ENCODE data around the gene GIGYF1. TPM values are rescaled to one million over a fixed set of nuclear protein-coding genes. Genes with fewer than 3 reads are reported as not detected.

The GIGYF1 gene
- total and polyA plus RNA-seq, 2 of the 13 experiments (the other 11 are each of a cell fraction or from before 2014, with no cell fraction given): 7.6 to 16.1 TPM

DNA sequence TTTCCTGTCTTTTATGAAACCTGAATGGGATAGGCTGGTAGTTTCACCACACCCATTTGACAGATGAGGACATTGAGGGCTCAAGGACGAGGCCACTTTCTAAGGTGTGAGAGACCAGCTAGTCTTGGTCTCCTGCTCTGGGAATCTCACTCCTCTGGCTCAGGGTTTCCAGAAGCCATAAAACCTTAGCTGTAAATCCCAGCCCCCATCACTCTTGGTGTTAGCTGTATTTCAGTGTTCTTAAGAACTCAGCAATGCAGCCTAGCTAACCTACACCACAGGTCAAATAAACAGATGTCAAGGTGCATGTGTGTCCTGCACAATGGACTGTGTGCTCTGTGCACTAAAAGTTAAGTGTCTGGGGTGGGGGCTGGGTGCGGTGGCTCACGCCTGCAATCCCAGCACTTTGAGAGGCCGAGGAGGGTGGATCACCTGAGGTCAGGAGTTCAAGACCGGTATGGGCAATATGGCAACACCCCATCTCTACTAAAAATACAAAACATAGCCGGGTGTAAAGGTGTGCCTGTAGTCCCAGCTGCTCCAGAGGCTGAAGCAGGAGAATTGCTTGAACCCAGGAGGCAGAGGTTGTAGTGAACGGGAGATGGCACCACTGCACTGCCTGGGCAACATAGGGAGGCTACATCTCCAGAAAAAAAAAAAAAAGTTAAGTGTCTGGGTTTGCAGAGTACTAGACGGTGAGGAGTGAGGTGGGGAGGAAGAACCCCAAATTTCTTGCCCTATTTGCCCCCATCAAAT, 25.7 kb upstream of the GIGYF1 start (continued):
- TF ChIP-seq MXD1 (CRISPR knock-in tag; IDR thresholded peaks at IDR 0.05): no peak
- TF ChIP-seq SOX13 (IDR thresholded peaks at IDR 0.05): peak; percentile 43; the same call in 1 of the 2 replicates
- TF ChIP-seq SOX13 (CRISPR knock-in tag; conservative IDR thresholded peaks at IDR 0.05 in 1 of 2, IDR thresholded peaks at IDR 0.05 in 1 of 2): peak in 1 of 2 experiments; percentile 68; a peak in 2 of 4 replicates
- TF ChIP-seq, protein P1, sequence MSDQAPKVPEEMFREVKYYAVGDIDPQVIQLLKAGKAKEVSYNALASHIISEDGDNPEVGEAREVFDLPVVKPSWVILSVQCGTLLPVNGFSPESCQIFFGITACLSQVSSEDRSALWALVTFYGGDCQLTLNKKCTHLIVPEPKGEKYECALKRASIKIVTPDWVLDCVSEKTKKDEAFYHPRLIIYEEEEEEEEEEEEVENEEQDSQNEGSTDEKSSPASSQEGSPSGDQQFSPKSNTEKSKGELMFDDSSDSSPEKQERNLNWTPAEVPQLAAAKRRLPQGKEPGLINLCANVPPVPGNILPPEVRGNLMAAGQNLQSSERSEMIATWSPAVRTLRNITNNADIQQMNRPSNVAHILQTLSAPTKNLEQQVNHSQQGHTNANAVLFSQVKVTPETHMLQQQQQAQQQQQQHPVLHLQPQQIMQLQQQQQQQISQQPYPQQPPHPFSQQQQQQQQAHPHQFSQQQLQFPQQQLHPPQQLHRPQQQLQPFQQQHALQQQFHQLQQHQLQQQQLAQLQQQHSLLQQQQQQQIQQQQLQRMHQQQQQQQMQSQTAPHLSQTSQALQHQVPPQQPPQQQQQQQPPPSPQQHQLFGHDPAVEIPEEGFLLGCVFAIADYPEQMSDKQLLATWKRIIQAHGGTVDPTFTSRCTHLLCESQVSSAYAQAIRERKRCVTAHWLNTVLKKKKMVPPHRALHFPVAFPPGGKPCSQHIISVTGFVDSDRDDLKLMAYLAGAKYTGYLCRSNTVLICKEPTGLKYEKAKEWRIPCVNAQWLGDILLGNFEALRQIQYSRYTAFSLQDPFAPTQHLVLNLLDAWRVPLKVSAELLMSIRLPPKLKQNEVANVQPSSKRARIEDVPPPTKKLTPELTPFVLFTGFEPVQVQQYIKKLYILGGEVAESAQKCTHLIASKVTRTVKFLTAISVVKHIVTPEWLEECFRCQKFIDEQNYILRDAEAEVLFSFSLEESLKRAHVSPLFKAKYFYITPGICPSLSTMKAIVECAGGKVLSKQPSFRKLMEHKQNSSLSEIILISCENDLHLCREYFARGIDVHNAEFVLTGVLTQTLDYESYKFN (CRISPR knock-in tag; conservative IDR thresholded peaks at IDR 0.05): peak; percentile 91
- TF ChIP-seq ONECUT2 (CRISPR knock-in tag; IDR thresholded peaks at IDR 0.05): no peak
- no peak for TF ChIP-seq KMT2B (CRISPR knock-in tag; IDR thresholded peaks at IDR 0.05)
- no peak for TF ChIP-seq NR1H2 (CRISPR knock-in tag; IDR thresholded peaks at IDR 0.05; ENCODE audit: borderline replicate concordance, low read depth)
- TF ChIP-seq ZNF777 (CRISPR knock-in tag; IDR thresholded peaks at IDR 0.05): no peak
- TF ChIP-seq BRCA1 (CRISPR knock-in tag; IDR thresholded peaks at IDR 0.05): no peak; the same call in 1 of the 2 replicates
- TF ChIP-seq ISL2 (CRISPR knock-in tag; IDR thresholded peaks at IDR 0.05): peak; percentile 46; the same call in 1 of the 2 replicates
- TF ChIP-seq, protein P2, sequence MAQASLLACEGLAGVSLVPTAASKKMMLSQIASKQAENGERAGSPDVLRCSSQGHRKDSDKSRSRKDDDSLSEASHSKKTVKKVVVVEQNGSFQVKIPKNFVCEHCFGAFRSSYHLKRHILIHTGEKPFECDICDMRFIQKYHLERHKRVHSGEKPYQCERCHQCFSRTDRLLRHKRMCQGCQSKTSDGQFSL (CRISPR knock-in tag; IDR thresholded peaks at IDR 0.05): 0 out of 2 replicates have a peak, but pooled peaks have one; percentile 46
- no peak for TF ChIP-seq FLYWCH1 (CRISPR knock-in tag; IDR thresholded peaks at IDR 0.05)
- TF ChIP-seq CHCHD3 (CRISPR knock-in tag; IDR thresholded peaks at IDR 0.05): no peak
- peak; percentile 72; the same call in 1 of the 2 replicates for TF ChIP-seq ZNF772 (CRISPR knock-in tag; IDR thresholded peaks at IDR 0.05)
- no peak for TF ChIP-seq ZNF225 (CRISPR knock-in tag; IDR thresholded peaks at IDR 0.05)
- TF ChIP-seq ZNF878 (CRISPR knock-in tag; IDR thresholded peaks at IDR 0.05): no peak
- peak; percentile 42; the same call in 1 of the 2 replicates for TF ChIP-seq FOXK1 (CRISPR knock-in tag; IDR thresholded peaks at IDR 0.05; ENCODE audit: borderline replicate concordance, low read depth)
- peak; percentile 74 for TF ChIP-seq RXRB (CRISPR knock-in tag; IDR thresholded peaks at IDR 0.05; ENCODE audit: borderline replicate concordance)
- no peak for TF ChIP-seq KDM5A (IDR thresholded peaks at IDR 0.05; ENCODE audit: borderline replicate concordance, low read length)
- no peak for TF ChIP-seq HOMEZ (CRISPR knock-in tag; IDR thresholded peaks at IDR 0.05; ENCODE audit: low read depth)
- TF ChIP-seq ZNF18 (CRISPR knock-in tag; IDR thresholded peaks at IDR 0.05; ENCODE audit: insufficient replicate concordance): no peak

All from HepG2 (cell line).